SK-N-SH (cell line): ENCODE results near the gene SLC10A7. TPM values are rescaled to one million over a fixed set of nuclear protein-coding genes. Genes with fewer than 3 reads are reported as not detected.

Source experiments
- CTCF ChIA-PET: fragments of 300-600, 350-600 bp; formaldehyde crosslinking; extraction: SDS; loops from one replicate; lab custom pipeline; 2021; lab: Yijun Ruan, JAX
- POLR2A ChIA-PET: fragments of 350-600 bp; sonication (Branson Sonifier 250); formaldehyde crosslinking; extraction: SDS; loops from one replicate; lab custom pipeline; 2020; ENCODE audit warnings: antibody characterized with exemption, inconsistent platforms; lab: Yijun Ruan, JAX
- DNase-seq: peaks from one replicate; pipeline ENCODE4 v3.0.0; 2012
- H2AFZ ChIP-seq: fragments of 200-600 bp; sonication (generic); 2 replicates; pipeline ENCODE4 v1.8.1; 2016; ENCODE audit warnings: antibody characterized with exemption, mild to moderate bottlenecking, low read depth
- H3F3A ChIP-seq: fragments of 200-600 bp; sonication (generic); replicated peaks from 2 replicates; pipeline ENCODE3; 2016; ENCODE audit warnings: antibody characterized with exemption, mild to moderate bottlenecking; ENCODE audit not compliant: insufficient read depth
- H3K27ac ChIP-seq, 2 experiments: fragments of 200-500 bp in 1 of 2; fragments of 200-600 bp in 1 of 2; sonication (Bioruptor generic) in 1 of 2; sonication (generic), shearing (Covaris generic) in 1 of 2; 2 replicates each; pipeline versions ENCODE4 v1.5.1 to v1.6.1; 2014 to 2016; ENCODE audit warnings: low read depth in 2 of 2, inconsistent platforms in 1 of 2, low read length in 1 of 2, mild to moderate bottlenecking in 1 of 2, mixed read lengths in 1 of 2
- H3K27me3 ChIP-seq: fragments of 200-600 bp; sonication (generic), shearing (Covaris generic); 2 replicates; pipeline ENCODE4 v1.6.1; 2016; ENCODE audit warnings: mixed run types; ENCODE audit not compliant: insufficient read depth
- H3K36me3 ChIP-seq, 2 experiments: fragments of 200-500 bp in 1 of 2; fragments of 200-600 bp in 1 of 2; sonication (Bioruptor generic) in 1 of 2; sonication (generic) in 1 of 2; replicated peaks in 1 of 2; 2 replicates each; pipeline versions ENCODE3 to v1.5.1; 2014 to 2016; ENCODE audit warnings: low read length in 1 of 2, mild to moderate bottlenecking in 1 of 2; ENCODE audit not compliant: insufficient read depth in 2 of 2, control insufficient read depth in 1 of 2
- H3K4me1 ChIP-seq, 2 experiments: fragments of 200-500 bp in 1 of 2; fragments of 200-600 bp in 1 of 2; sonication (Bioruptor generic) in 1 of 2; sonication (generic), shearing (Covaris generic) in 1 of 2; 2 replicates each; pipeline versions ENCODE4 v1.5.1 to v1.6.1; 2014 to 2016; ENCODE audit warnings: low read depth in 1 of 2, low read length in 1 of 2, mixed run types in 1 of 2; ENCODE audit not compliant: insufficient read depth in 2 of 2, control insufficient read depth in 1 of 2
- H3K4me2 ChIP-seq: fragments of 200-600 bp; sonication (generic), shearing (Covaris generic); 2 replicates; pipeline ENCODE4 v1.6.1; 2017; ENCODE audit warnings: mixed run types
- H3K4me3 ChIP-seq, 2 experiments: fragments of 200-500 bp in 1 of 2; fragments of 200-600 bp in 1 of 2; sonication (Bioruptor generic) in 1 of 2; sonication (generic), shearing (Covaris generic) in 1 of 2; 2 replicates each; pipeline versions ENCODE4 v1.5.1 to v1.8.1; 2014 to 2016; ENCODE audit warnings: low read depth in 2 of 2, inconsistent platforms in 1 of 2, low read length in 1 of 2, mild to moderate bottlenecking in 1 of 2, mixed read lengths in 1 of 2, moderate library complexity in 1 of 2
- H3K79me2 ChIP-seq: fragments of 200-600 bp; sonication (generic); 2 replicates; pipeline ENCODE4 v1.8.1; 2017; ENCODE audit warnings: mild to moderate bottlenecking; ENCODE audit not compliant: insufficient read depth
- H3K9ac ChIP-seq: fragments of 200-600 bp; sonication (generic); 2 replicates; pipeline ENCODE4 v1.6.1; 2017; ENCODE audit warnings: mixed run types
- H3K9me2 ChIP-seq: fragments of 200-600 bp; sonication (generic); 2 replicates; pipeline ENCODE4 v1.6.1; 2017; ENCODE audit warnings: mixed run types
- H3K9me3 ChIP-seq: fragments of 200-600 bp; sonication (generic); 2 replicates; pipeline ENCODE4 v1.6.1; 2017; ENCODE audit warnings: mixed run types, mild to moderate bottlenecking, moderate library complexity
- H4K20me1 ChIP-seq: fragments of 200-600 bp; sonication (generic); 2 replicates; pipeline ENCODE4 v1.6.1; 2017; ENCODE audit warnings: mild to moderate bottlenecking, mixed run types; ENCODE audit not compliant: insufficient read depth
- ELF1 ChIP-seq: IDR thresholded peaks from 2 replicates; pipeline ENCODE4 v1.4.0; 2012
- EZH2phosphoT487 ChIP-seq: fragments of 200-600 bp; sonication (generic); IDR thresholded peaks from 2 replicates; pipeline ENCODE4 v1.6.1; 2017; ENCODE audit warnings: low read depth, mixed run types, mild to moderate bottlenecking, antibody characterized with exemption, moderate library complexity, borderline replicate concordance
- FOSL2 ChIP-seq: IDR thresholded peaks from 2 replicates; pipeline ENCODE4 v1.4.0; 2012; ENCODE audit warnings: low read depth, mild to moderate bottlenecking, moderate library complexity, borderline replicate concordance
- FOXM1 ChIP-seq: IDR thresholded peaks from 2 replicates; pipeline ENCODE4 v1.4.0; 2012; ENCODE audit warnings: low read depth, mild to moderate bottlenecking
- JUND ChIP-seq: IDR thresholded peaks from 2 replicates; pipeline ENCODE4 v1.4.0; 2012
- RAD21 ChIP-seq: IDR thresholded peaks from 2 replicates; pipeline ENCODE4 v1.6.1; 2012; ENCODE audit warnings: mild to moderate bottlenecking, low read length
- RCOR1 ChIP-seq: fragments of 150-350 bp; IDR thresholded peaks from 2 replicates; pipeline ENCODE4 v1.6.1; 2017; ENCODE audit warnings: antibody characterized with exemption, low read length
- SIN3A ChIP-seq: IDR thresholded peaks from 2 replicates; pipeline ENCODE4 v1.6.1; 2012; ENCODE audit warnings: low read depth, mild to moderate bottlenecking, low read length, moderate library complexity, borderline replicate concordance
- TEAD4 ChIP-seq: IDR thresholded peaks from 2 replicates; pipeline ENCODE4 v1.4.0; 2012; ENCODE audit warnings: mild to moderate bottlenecking, borderline replicate concordance; ENCODE audit not compliant: insufficient read depth
- YY1 ChIP-seq: IDR thresholded peaks from 2 replicates; pipeline ENCODE4 v1.4.0; 2012; ENCODE audit warnings: low read depth, mild to moderate bottlenecking
- WGBS: methylation state at CpG from one replicate; pipeline ENCODE4 v1.1.6; 2017; ENCODE audit warnings: low lambda C conversion rate; 5-methylcytosine and 5-hydroxymethylcytosine counted together
- polyA plus RNA-seq, 3 experiments: library from polyadenylated mRNA; depleted of rRNA; stranded (reverse); fragments of >200 nt; gene quantifications; 2 replicates each; pipeline ENCODE4 v1.2.3, GENCODE V29; 2012
- TF ChIP-seq, protein P1 (sequence below): fragments of 150-350 bp; IDR thresholded peaks from 2 replicates; pipeline ENCODE4 v1.6.1; 2017; ENCODE audit warnings: antibody characterized with exemption, low read length, low read depth, borderline replicate concordance
- TF ChIP-seq, protein P2 (sequence below): fragments of 150-350 bp; IDR thresholded peaks from 2 replicates; pipeline ENCODE4 v1.6.1; 2016; ENCODE audit warnings: mild to moderate bottlenecking, low read depth, low read length
- TF ChIP-seq, protein P3 (sequence below): IDR thresholded peaks from 2 replicates; pipeline ENCODE4 v1.4.0; 2012; ENCODE audit warnings: low read depth, borderline replicate concordance
- TF ChIP-seq, protein P4 (sequence below): IDR thresholded peaks from 2 replicates; pipeline ENCODE4 v1.4.0; 2012; ENCODE audit warnings: low read depth
- TF ChIP-seq, protein P5 (sequence below): IDR thresholded peaks from 2 replicates; pipeline ENCODE4 v1.6.1; 2012; ENCODE audit warnings: mild to moderate bottlenecking, low read depth, low read length, moderate library complexity

Gene SLC10A7
- polyA plus RNA-seq, 1 of the 3 experiments (the other 2 are of a cell fraction): 3.3 TPM

DNA sequence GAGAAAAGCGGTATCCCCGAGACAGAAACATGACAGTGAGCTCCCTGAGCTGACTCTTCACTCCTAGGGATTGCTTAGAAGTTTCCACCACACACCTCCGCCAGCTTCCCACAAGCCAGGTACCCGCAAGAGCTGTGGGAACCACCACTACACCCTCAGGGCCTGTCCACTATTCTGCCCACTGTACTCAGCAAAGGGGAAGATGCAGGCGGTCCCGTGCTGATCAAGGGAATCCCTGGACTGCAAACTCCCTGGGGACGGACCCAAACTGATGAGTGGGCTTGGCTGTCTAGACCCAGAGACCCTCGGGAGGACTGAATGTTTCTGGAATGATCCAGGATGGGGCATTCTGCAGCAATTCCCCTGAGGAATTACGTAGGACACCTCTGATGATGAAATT, 277.2 kb downstream of the SLC10A7 start:
- Histone ChIP-seq H3K4me2 (no peak overlapping the region), H3K9me3 (no peaks in the 10 kb centered on the region), H3F3A (peaks cover 23% of the 10 kb centered on the region), H3K9me2 (no peaks in the 10 kb centered on the region), H3K36me3 (no peaks in the 10 kb centered on the region), H3K9ac (no peak overlapping the region), H3K27ac (no peak overlapping the region), H3K27me3 (no peaks in the 10 kb centered on the region), H4K20me1 (no peaks in the 10 kb centered on the region), H2AFZ (no peak overlapping the region), H3K4me1 (peaks cover 15 to 19% of the 10 kb centered on the region in 2 experiments; a peak in 3 of 4 replicates), H3K79me2 (no peaks in the 10 kb centered on the region), H3K4me3 (no peak overlapping the region)
- 93% methylated on average over 8 of the region's 9 CpGs for WGBS
- no peak for TF ChIP-seq FOSL2
- TF ChIP-seq, protein P1, sequence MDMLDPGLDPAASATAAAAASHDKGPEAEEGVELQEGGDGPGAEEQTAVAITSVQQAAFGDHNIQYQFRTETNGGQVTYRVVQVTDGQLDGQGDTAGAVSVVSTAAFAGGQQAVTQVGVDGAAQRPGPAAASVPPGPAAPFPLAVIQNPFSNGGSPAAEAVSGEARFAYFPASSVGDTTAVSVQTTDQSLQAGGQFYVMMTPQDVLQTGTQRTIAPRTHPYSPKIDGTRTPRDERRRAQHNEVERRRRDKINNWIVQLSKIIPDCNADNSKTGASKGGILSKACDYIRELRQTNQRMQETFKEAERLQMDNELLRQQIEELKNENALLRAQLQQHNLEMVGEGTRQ: no peak
- TF ChIP-seq, protein P2, sequence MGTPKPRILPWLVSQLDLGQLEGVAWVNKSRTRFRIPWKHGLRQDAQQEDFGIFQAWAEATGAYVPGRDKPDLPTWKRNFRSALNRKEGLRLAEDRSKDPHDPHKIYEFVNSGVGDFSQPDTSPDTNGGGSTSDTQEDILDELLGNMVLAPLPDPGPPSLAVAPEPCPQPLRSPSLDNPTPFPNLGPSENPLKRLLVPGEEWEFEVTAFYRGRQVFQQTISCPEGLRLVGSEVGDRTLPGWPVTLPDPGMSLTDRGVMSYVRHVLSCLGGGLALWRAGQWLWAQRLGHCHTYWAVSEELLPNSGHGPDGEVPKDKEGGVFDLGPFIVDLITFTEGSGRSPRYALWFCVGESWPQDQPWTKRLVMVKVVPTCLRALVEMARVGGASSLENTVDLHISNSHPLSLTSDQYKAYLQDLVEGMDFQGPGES: no peak
- TF ChIP-seq TEAD4: no peak
- no peak for TF ChIP-seq JUND
- TF ChIP-seq ELF1: no peak
- TF ChIP-seq FOXM1: no peak
- no peak for TF ChIP-seq SIN3A
- TF ChIP-seq, protein P3, sequence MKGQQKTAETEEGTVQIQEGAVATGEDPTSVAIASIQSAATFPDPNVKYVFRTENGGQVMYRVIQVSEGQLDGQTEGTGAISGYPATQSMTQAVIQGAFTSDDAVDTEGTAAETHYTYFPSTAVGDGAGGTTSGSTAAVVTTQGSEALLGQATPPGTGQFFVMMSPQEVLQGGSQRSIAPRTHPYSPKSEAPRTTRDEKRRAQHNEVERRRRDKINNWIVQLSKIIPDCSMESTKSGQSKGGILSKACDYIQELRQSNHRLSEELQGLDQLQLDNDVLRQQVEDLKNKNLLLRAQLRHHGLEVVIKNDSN: no peak
- no peak for TF ChIP-seq EZH2phosphoT487
- TF ChIP-seq, protein P4, sequence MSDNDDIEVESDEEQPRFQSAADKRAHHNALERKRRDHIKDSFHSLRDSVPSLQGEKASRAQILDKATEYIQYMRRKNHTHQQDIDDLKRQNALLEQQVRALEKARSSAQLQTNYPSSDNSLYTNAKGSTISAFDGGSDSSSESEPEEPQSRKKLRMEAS: no peak
- no peak for TF ChIP-seq RCOR1
- TF ChIP-seq, protein P5, sequence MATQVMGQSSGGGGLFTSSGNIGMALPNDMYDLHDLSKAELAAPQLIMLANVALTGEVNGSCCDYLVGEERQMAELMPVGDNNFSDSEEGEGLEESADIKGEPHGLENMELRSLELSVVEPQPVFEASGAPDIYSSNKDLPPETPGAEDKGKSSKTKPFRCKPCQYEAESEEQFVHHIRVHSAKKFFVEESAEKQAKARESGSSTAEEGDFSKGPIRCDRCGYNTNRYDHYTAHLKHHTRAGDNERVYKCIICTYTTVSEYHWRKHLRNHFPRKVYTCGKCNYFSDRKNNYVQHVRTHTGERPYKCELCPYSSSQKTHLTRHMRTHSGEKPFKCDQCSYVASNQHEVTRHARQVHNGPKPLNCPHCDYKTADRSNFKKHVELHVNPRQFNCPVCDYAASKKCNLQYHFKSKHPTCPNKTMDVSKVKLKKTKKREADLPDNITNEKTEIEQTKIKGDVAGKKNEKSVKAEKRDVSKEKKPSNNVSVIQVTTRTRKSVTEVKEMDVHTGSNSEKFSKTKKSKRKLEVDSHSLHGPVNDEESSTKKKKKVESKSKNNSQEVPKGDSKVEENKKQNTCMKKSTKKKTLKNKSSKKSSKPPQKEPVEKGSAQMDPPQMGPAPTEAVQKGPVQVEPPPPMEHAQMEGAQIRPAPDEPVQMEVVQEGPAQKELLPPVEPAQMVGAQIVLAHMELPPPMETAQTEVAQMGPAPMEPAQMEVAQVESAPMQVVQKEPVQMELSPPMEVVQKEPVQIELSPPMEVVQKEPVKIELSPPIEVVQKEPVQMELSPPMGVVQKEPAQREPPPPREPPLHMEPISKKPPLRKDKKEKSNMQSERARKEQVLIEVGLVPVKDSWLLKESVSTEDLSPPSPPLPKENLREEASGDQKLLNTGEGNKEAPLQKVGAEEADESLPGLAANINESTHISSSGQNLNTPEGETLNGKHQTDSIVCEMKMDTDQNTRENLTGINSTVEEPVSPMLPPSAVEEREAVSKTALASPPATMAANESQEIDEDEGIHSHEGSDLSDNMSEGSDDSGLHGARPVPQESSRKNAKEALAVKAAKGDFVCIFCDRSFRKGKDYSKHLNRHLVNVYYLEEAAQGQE: no peak
- no peak for TF ChIP-seq RAD21
- TF ChIP-seq YY1: no peak
- ChIA-PET POLR2A (no interaction called here), CTCF (interaction anchor here (0.8 to 1.8 kb wide), 6 partner anchors 13 to 852 kb away, joined by 3 to 5 read pairs (median 4); no protein-coding TSS in a partner anchor)
- no peak for DNase-seq
